Left renal pelvis (tissue), 4 donors: ENCODE results near the gene HOXD1. TPM values are rescaled to one million over a fixed set of nuclear protein-coding genes. Genes with fewer than 3 reads are reported as not detected.

Experiments used
- DNase-seq, 4 donors: peaks; one replicate each; pipeline ENCODE4 v3.0.0-alpha.2; 2013; ENCODE audit warnings: low read depth in 4 of 4, low spot score in 3 of 4
- polyA plus RNA-seq, 4 donors: library from polyadenylated mRNA; unstranded; fragments of 120-200 nt; gene quantifications; one replicate each; pipeline ENCODE4 v1.2.1, GENCODE V29; 2013; ENCODE audit not compliant: insufficient read length in 4 of 4

Gene HOXD1
- polyA plus RNA-seq, 4 donors = 3.1 to 13.7 (median 8.5) TPM

- DNase-seq = no peak
These were observed 9.6 kb upstream of the HOXD1 start for GRCh38 chr2:176178757-176179295.

DNA sequence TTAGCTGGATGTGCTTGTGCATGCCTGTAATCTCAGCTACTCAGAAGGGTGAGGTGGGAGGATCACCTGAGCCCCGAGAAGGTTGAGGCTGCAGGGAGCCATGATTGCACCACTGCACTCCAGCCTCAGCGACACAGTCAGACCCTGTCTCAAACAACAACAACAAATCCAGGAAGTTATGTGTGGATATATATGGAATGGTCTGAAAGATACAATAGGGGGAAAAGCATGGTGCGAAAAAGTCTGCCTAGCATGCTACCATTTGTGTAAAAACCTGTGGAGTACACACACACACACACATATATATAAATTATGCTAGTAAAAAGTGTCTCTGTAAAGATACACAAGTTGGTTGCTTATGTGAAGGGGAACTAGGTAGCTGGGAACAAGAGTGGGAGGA, 6.9 kb upstream of the HOXD1 start:
- DNase-seq = no peak

DNA sequence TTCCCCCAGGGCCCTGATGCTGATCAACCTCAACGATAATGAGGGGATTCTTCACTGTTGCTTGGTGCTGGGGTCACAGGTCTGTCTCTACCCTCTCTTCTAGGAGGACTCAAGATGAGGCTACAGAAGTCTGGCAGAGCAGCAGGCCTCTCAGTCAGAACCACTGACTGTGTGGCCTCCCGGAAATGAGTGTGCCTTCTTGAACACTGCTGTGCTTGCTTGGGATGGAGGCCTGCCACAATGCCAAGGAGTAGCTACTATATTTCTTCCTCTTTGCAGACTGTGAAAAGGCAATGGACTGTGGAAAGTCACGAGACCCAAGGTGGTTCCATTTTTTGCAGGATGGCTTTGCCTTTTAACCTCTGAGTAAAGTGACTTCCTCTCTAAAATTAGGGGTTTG, 5.8 kb upstream of the HOXD1 start:
- no peak for DNase-seq

GRCh38 chr2:176184749-176185148, 3.7 kb upstream of the HOXD1 start:
- no peak for DNase-seq

DNA sequence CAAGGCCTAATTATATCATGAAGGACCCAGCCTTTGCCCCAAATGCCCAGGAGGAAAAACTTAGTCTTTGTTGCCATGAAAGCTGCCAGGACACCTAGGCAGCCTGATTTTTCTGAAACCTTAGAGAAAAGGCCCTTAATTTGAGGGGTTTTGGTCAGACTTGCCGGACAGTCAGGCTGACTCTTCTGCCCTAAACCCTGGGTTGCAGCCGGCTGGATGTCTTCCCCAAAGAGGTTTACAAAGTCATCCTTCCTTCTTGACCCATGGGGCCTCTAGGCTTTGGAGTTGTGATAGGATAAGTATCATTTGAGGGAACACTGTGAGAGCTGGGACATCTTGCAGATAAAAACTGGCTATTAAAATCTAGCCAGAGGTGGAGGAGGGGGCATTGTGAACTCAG, 2.4 kb upstream of the HOXD1 start:
- DNase-seq = no peak

GRCh38 chr2:176187200-176187898, 1.1 kb upstream of the HOXD1 start:
- no peak for DNase-seq

DNA sequence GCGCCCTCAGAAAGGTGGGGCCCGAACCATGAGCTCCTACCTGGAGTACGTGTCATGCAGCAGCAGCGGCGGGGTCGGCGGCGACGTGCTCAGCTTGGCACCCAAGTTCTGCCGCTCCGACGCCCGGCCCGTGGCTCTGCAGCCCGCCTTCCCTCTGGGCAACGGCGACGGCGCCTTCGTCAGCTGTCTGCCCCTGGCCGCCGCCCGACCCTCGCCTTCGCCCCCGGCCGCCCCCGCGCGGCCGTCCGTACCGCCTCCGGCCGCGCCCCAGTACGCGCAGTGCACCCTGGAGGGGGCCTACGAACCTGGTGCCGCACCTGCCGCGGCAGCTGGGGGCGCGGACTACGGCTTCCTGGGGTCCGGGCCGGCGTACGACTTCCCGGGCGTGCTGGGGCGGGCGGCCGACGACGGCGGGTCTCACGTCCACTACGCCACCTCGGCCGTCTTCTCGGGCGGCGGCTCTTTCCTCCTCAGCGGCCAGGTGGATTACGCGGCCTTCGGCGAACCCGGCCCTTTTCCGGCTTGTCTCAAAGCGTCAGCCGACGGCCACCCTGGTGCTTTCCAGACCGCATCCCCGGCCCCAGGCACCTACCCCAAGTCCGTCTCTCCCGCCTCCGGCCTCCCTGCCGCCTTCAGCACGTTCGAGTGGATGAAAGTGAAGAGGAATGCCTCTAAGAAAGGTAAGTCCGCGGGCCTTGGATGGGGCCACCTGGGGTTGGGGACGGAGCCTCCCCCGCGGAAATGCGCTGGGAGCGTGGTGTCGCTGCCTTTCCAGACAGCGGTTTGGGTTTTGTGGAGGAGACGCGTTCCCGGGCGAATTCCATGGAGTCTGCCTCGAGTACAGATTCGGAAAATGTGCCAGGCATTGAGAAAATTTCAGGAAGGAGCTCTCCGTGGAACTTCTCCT, 559 bp downstream of the HOXD1 start:
- no peak for DNase-seq

- no peak for DNase-seq
These were observed 1.5 kb downstream of the HOXD1 start for GRCh38 chr2:176189681-176190641.

DNA sequence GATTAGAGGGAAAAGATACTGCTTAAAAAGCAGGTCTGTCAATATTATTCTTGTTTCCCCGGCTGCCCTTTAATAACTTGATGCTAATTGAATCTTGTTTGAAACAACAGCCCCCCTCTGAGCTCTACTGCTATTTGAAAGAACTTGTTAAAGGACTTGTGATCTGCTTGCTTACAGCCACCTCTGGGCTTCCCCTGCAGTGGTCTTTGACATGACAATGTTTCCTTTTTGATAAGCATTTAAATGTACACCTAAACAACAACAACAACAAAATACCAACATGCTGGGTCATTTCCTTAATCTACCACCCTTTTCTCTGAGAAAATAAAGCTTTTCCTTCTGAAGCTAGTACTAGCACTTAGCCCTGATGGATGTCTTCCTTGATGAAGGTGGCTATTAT, 3.9 kb downstream of the HOXD1 start:
- no peak for DNase-seq

GRCh38 chr2:176193048-176193447, 4.6 kb downstream of the HOXD1 start:
- no peak for DNase-seq

GRCh38 chr2:176199902-176200301, 11.4 kb downstream of the HOXD1 start:
- DNase-seq = no peak

DNA sequence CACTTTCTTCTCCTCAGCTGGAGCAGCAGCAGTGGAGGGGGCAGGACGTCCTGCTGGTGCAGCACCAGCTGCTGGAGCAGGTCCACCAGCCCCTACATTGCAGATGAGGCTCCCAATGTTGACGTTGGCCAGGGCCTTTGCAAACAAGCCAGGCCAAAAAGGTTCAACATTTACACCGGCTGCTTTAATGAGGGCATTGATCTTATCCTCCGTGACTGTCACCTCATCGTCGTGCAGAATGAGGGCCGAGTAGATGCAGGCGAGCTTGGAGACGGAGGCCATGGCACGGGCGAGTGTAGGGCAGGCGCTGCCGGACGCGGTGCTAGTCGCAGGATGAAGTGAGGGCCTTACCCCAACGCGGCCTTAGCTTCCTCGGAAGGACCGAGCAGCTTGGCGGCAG, 12.5 kb downstream of the HOXD1 start:
- DNase-seq = no peak

DNA sequence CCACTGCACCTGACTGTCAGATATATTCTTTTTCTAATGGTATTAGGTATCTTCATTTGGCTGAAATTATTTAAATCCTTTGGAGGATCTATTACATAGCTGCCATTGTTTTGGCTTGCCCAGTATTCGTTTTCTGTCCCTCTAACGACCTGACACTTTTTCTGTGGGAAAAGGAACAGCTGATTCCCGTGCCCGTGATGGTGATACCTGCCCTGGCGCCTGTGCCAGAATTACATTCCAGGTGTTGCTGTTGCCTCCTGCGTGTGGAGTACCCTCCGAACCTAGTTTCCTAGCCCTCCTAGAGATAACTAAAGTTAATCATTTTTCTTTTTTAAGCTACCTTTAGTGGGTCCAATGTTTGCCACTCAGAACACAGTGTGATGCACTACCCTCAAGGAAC, 14.0 kb downstream of the HOXD1 start:
- DNase-seq = no peak

- no peak for DNase-seq
These were observed 16.7 kb downstream of the HOXD1 start for GRCh38 chr2:176205126-176205525.

DNA sequence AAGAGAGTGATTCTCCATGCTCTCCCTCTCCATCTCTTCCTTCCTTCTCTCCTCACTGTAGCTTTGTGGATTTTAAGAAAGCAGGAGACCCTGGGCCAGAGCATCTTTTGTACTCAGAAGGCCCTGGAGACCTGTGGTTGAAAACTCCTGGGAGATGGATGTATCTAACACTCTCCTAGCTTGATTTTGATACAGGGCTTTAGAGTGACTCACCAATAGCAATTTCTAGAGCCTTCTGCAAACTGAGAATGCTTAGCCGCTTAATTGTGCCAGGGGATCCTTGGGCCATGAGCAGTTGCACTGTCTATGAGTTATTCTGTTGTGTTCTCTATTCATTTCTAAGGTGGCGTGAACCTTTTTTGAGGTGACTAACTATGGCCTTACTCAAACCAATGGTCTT, 17.7 kb downstream of the HOXD1 start:
- no peak for DNase-seq

DNA sequence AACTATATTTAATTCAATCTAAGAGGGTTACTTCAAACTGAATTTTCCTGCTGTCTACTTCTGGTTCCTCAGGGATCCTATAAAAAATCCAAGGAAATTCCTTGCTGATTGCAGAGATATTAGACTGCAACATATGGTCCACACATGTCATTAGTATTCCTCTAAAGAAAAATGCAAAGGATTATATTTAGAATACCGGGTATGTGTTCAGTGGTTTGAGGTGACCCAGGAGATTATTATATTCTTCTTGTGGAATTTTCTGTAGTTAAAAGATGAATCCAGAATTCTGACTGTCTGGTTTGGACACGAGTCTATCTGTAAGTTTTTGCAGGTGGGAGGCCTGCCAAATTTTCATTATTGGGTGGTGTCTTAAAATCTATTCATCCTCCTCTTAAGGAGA, 18.2 kb downstream of the HOXD1 start:
- DNase-seq = no peak

DNA sequence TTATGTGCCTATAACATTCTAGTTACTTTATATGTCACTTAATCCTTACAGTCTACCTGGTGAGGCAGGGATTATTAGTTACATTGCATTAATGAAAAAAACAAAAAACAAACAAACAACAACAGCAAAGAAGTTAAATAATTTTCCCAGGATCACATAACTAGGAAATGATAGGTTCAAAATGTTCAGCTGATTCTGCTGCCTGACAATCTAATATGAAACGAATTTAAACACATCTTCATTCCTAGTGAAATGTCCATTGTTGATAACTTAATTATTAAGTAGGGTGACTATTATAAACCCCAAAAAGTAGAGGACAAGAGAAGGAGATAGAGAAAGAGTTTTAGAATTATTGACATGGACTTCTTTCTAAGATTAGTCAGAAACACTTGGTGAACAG, 22.6 kb downstream of the HOXD1 start:
- DNase-seq = no peak

- no peak for DNase-seq
These were observed 23.8 kb downstream of the HOXD1 start for GRCh38 chr2:176212276-176212675.

DNA sequence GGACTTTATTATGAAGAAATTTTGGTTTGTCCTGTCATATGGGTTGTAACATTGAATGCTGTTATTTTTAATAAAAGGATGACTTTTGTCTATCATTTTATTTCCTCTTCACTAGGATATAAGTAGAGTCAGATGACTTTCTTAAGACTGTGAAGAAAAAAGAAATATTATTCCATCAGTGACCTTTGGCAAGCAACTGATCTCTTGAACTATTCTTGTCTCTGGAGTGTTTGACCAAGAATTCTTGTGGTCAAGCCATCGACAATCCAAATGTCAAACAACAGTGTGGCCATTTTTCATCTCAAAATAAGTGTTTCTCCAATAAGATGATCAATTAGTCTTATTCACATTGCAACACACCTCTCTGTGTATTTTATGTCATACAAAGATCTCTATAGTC, 24.9 kb downstream of the HOXD1 start:
- no peak for DNase-seq

DNA sequence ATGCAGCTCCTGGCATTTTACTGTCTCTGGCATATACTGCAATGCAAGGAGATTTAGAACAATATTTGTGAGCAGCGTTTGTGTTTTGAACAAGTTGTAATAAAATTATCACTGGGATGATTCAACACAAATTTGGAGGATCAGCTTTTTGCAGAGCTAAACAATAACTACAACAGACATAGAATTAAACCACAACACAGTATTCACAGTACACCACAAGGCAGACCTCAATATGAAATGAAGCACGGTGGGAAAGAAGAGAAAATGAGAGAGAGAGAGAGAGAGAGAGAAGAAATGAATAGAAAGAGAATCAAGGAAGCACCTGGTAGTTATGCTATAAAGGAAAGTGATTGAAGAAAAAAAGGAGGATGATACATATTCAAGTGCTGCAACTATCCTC, 39.4 kb downstream of the HOXD1 start:
- no peak for DNase-seq

- DNase-seq = peak in 1 of 4 donors; percentile 32
These were observed 45.7 kb downstream of the HOXD1 start for GRCh38 chr2:176234156-176234555.
